ENCODE measurements around the gene MSGN1.

MSGN1 gene

GRCh38 chr2:17792515-17792914 lies 23.7 kb upstream of the MSGN1 start:
- no peaks in the 10 kb centered on the region for H3K36me3 ChIP-seq (ENCODE audit: control insufficient read depth in 2 of 2, insufficient read depth in 1 of 2, low read length in 2 of 2)
- no peak overlapping the region for H3K27ac ChIP-seq (ENCODE audit: extremely low read depth, low read depth, low read length)
- H3K9me3 ChIP-seq (ENCODE audit: control insufficient read depth, insufficient read depth, low read depth, low read length): no peaks in the 10 kb centered on the region
- TF ChIP-seq MYNN (tag by site-specific recombination; IDR thresholded peaks at IDR 0.05; ENCODE audit: borderline replicate concordance) (no peak), PRDM2 (tag by site-specific recombination; IDR thresholded peaks at IDR 0.05; ENCODE audit: borderline replicate concordance) (no peak), ZNF704 (tag by site-specific recombination; IDR thresholded peaks at IDR 0.05) (no peak), KLF9 (tag by site-specific recombination; IDR thresholded peaks at IDR 0.05; ENCODE audit: low read depth) (no peak), ZBTB49 (tag by site-specific recombination; IDR thresholded peaks at IDR 0.05; ENCODE audit: low read depth) (no peak), ZNF248 (tag by site-specific recombination; IDR thresholded peaks at IDR 0.05) (no peak), ZNF184 (tag by site-specific recombination; IDR thresholded peaks at IDR 0.05) (no peak), ZBTB7A (tag by site-specific recombination; IDR thresholded peaks at IDR 0.05; ENCODE audit: low read depth) (no peak), ZNF311 (tag by site-specific recombination; IDR thresholded peaks at IDR 0.05; ENCODE audit: borderline replicate concordance) (no peak), ZNF501 (tag by site-specific recombination; IDR thresholded peaks at IDR 0.05) (no peak), ZNF10 (tag by site-specific recombination; IDR thresholded peaks at IDR 0.05) (no peak), ZNF596 (tag by site-specific recombination; IDR thresholded peaks at IDR 0.05) (no peak), ZNF626 (tag by site-specific recombination; IDR thresholded peaks at IDR 0.05) (no peak), REPIN1 (tag by site-specific recombination; IDR thresholded peaks at IDR 0.05; ENCODE audit: low read depth) (no peak), ZSCAN16 (tag by site-specific recombination; IDR thresholded peaks at IDR 0.05) (no peak), ZEB2 (tag by site-specific recombination; IDR thresholded peaks at IDR 0.05) (no peak)
- CTCF ChIA-PET: no interaction called here
- POLR2A ChIA-PET: no interaction called here
- no peaks in the 10 kb centered on the region for H3K4me1 ChIP-seq (ENCODE audit: control insufficient read depth, insufficient read depth, low read length)
- no peak overlapping the region for H3K4me3 ChIP-seq (ENCODE audit: low read depth, low read length)

GRCh38 chr2:17793296-17793695 lies 23.0 kb upstream of the MSGN1 start:
- ChIA-PET CTCF (no interaction called here), POLR2A (no interaction called here)
- Histone ChIP-seq H3K4me3 (ENCODE audit: low read depth, low read length) (no peak overlapping the region), H3K9me3 (ENCODE audit: control insufficient read depth, insufficient read depth, low read depth, low read length) (no peaks in the 10 kb centered on the region), H3K27ac (ENCODE audit: extremely low read depth, low read depth, low read length) (no peak overlapping the region), H3K36me3 (ENCODE audit: control insufficient read depth in 2 of 2, insufficient read depth in 1 of 2, low read length in 2 of 2) (no peaks in the 10 kb centered on the region), H3K4me1 (ENCODE audit: control insufficient read depth, insufficient read depth, low read length) (no peaks in the 10 kb centered on the region)
- TF ChIP-seq CTCF (tag by site-specific recombination; IDR thresholded peaks at IDR 0.05) (no peak), ZNF530 (tag by site-specific recombination; IDR thresholded peaks at IDR 0.05; ENCODE audit: low read depth) (no peak)

All from HEK293 (cell line).